ENCODE data around the gene TGFBRAP1.

TGFBRAP1 gene, protein sequence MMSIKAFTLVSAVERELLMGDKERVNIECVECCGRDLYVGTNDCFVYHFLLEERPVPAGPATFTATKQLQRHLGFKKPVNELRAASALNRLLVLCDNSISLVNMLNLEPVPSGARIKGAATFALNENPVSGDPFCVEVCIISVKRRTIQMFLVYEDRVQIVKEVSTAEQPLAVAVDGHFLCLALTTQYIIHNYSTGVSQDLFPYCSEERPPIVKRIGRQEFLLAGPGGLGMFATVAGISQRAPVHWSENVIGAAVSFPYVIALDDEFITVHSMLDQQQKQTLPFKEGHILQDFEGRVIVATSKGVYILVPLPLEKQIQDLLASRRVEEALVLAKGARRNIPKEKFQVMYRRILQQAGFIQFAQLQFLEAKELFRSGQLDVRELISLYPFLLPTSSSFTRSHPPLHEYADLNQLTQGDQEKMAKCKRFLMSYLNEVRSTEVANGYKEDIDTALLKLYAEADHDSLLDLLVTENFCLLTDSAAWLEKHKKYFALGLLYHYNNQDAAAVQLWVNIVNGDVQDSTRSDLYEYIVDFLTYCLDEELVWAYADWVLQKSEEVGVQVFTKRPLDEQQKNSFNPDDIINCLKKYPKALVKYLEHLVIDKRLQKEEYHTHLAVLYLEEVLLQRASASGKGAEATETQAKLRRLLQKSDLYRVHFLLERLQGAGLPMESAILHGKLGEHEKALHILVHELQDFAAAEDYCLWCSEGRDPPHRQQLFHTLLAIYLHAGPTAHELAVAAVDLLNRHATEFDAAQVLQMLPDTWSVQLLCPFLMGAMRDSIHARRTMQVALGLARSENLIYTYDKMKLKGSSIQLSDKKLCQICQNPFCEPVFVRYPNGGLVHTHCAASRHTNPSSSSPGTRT

DNA sequence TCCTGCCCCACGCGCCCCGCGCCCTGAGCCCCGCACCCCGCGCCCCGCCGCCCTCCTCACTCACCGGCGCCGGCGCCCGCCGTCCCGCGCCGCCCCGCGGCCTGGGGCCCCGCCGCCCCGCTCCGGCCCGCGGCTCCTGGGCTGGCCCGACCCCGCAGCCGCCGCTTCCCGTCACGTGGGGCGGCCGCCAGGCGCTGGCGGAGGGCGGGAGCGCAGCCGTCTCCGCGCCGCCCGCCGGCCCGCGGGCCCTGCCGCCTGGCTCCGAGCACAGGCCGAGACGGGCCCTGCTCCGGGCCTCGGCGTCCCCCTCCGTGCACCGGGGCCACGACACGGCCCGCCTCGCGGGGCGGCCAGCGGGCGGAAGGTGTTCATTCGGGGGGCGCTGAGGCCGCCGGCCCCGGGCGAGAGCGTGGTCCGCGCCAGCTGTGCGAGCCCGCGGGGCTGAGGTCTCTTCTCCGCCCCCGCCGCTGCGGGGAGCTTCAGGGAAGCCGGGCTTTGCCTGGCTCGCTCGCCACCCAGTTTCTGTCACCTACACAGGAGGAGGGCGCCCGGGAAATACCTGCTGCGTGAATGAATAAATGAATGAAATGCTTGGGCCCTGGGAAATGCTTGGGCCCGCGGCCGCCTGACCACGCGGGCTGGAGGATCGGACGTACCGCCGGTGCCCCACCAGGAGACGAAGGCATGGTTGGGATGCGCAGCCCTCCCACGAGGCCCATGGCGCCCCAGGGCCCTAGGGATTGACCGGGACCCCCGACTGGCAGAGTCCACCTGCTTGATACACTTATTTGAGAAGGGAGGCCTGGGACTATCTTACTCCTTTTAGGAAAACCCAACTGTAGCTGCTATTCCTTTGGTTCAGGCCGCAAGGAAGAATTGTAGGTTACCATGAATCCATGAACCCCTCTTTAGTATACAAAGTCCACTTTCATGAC lies at the start of gene TGFBRAP1:
TGFBRAP1 (minus strand) TSS at position 175 of the 935 bp plus-strand sequence. CDS start 21,434 bp downstream, outside the sequence.
- H3K4me3 ChIP-seq (ENCODE audit: low read length): peak within 1 kb of the TSS; percentile 68
- TF ChIP-seq, protein P1, sequence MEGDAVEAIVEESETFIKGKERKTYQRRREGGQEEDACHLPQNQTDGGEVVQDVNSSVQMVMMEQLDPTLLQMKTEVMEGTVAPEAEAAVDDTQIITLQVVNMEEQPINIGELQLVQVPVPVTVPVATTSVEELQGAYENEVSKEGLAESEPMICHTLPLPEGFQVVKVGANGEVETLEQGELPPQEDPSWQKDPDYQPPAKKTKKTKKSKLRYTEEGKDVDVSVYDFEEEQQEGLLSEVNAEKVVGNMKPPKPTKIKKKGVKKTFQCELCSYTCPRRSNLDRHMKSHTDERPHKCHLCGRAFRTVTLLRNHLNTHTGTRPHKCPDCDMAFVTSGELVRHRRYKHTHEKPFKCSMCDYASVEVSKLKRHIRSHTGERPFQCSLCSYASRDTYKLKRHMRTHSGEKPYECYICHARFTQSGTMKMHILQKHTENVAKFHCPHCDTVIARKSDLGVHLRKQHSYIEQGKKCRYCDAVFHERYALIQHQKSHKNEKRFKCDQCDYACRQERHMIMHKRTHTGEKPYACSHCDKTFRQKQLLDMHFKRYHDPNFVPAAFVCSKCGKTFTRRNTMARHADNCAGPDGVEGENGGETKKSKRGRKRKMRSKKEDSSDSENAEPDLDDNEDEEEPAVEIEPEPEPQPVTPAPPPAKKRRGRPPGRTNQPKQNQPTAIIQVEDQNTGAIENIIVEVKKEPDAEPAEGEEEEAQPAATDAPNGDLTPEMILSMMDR (IDR thresholded peaks at IDR 0.05; ENCODE audit: insufficient read depth, low read depth, low read length, missing control alignments): no peak
- peak; percentile 57 for DNase-seq (ENCODE audit: low read depth)

DNA sequence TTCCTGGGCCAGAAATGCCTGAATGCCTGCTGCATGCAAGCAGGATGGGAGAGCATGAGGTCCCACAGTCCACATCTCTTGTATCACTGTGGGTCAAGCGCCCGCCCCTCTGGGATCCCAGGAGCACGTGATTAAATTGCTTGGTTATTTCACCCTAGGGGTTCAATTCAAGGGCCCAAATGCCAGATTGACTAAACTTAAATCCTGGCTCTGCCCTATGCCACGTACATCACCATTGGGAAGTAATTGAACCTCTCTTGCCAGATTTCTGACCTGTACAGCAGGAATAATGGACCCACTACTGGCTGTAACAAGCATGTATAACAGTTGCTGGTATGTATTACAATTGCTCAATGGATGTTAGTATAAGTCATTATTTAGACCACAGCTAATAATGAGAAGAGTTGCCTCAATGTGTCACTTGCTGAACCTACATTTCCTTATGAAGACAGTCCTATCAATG lies 49.4 kb upstream of the TGFBRAP1 start:
- no peak overlapping the region for H3K4me3 ChIP-seq (ENCODE audit: low read length)
- TF ChIP-seq, protein P1 (IDR thresholded peaks at IDR 0.05; ENCODE audit: insufficient read depth, low read depth, low read length, missing control alignments): no peak
- DNase-seq (ENCODE audit: low read depth): no peak

DNA sequence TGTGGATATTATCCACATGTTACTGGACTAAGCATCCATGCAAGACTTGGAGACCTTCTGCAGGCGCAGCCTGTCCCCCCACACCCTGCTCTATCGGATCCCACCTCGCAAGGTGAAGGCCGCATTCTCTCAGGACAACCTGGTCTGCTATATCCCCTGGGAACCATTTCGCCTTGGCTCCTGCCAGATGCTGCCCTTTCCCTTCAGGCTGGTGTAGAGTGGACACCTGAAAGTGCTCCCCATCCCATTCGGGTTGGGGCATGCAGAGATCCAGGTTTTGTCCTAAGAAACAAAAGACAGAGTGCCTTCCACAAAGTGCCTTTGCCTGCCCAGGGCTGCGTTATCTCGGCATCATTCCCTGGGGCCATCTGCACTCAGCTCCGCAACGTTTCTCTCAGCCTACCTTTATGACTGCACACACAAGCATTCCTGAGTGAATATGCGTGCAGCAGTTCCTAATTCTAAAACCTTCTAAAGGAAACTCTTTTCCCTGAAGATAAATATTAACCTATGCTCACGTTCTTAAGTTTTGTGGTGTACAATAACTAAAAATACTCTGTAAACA lies 48.8 kb upstream of the TGFBRAP1 start:
- H3K4me3 ChIP-seq (ENCODE audit: low read length): no peak overlapping the region
- TF ChIP-seq, protein P1 (IDR thresholded peaks at IDR 0.05; ENCODE audit: insufficient read depth, low read depth, low read length, missing control alignments): no peak
- DNase-seq (ENCODE audit: low read depth): peak; percentile 49

DNA sequence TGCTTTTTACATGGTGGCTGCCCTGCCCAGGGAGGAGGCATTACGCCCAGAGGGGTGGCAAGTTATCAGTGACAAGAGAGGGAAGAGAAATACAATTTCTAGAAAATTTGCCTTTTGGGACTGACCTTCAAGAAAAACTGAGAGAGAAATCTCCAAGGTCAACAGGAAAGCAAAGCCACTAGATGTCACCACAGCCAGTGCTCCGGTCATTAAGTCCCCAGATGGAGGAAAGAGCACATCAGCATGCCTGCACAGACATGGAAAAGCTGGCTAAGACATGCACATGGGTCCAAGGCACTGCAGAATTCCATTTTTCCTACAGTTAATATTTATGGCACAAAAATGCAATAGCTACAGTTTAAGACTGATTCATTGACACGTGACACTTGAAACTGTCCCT lies 48.3 kb upstream of the TGFBRAP1 start:
- H3K4me3 ChIP-seq (ENCODE audit: low read length): no peak overlapping the region
- no peak for DNase-seq (ENCODE audit: low read depth)
- TF ChIP-seq, protein P1 (IDR thresholded peaks at IDR 0.05; ENCODE audit: insufficient read depth, low read depth, low read length, missing control alignments): no peak

DNA sequence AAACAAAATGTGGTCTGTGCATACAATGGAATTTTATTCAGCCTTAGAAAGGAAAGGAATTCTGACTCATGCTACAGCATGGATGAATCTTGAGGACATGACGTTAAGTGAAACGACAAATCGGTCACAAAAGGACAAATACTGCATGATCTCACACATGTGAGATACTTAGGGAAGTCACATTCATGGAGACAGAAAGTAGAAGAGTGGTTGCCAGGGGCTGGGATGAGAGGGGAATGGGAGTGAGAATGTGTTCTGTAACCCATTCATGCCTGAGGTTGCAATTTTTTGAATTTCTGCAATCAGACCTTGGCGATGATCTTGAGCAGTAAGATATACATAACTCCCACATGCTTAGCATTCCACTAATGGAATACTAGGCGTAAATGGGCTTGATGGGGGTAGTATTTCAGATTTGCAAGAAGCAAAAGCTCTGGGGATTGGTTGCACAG lies 47.3 kb upstream of the TGFBRAP1 start:
- DNase-seq (ENCODE audit: low read depth): peak; percentile 62
- TF ChIP-seq, protein P1 (IDR thresholded peaks at IDR 0.05; ENCODE audit: insufficient read depth, low read depth, low read length, missing control alignments): no peak
- H3K4me3 ChIP-seq (ENCODE audit: low read length): no peak overlapping the region

DNA sequence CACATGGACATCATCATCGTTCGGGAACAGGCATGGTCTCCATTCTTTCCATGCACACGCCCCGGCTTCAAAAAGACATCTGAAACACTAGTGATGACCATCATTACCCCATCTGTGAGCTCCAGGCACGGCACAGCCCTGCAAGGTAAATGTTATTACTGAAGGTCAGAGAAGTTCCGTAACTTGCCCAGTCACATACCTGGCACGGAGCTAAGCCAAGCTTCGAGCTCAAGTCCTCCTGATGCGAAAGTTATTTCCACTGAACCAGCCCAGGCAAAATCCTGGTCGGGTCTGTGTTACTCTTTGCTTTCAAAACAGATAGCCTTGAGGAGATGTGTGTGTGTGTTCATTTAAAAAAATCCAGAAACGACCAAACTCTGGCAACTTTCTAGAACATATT lies 46.5 kb upstream of the TGFBRAP1 start:
- TF ChIP-seq, protein P1 (IDR thresholded peaks at IDR 0.05; ENCODE audit: insufficient read depth, low read depth, low read length, missing control alignments): no peak
- no peak overlapping the region for H3K4me3 ChIP-seq (ENCODE audit: low read length)
- DNase-seq (ENCODE audit: low read depth): peak; percentile 56

Measured in epithelial cell of esophagus (primary cell).